Neural crest cell (in vitro differentiated cells): ENCODE results near the gene SYT8. TPM values are rescaled to one million over a fixed set of nuclear protein-coding genes. Genes with fewer than 3 reads are reported as not detected.

Experiments used
- DNase-seq: peaks from one replicate; pipeline ENCODE4 v3.0.0; 2021; ENCODE audit warnings: low read depth, mixed read lengths, low spot score
- H3K27ac Mint-ChIP-seq: one replicate; pipeline ENCODE4 v1.8.0; 2021; ENCODE audit warnings: mild to moderate bottlenecking, mixed read lengths; ENCODE audit not compliant: unreplicated experiment
- H3K27me3 Mint-ChIP-seq: 2 replicates; pipeline ENCODE4 v1.8.0; 2021; ENCODE audit warnings: low read depth, mild to moderate bottlenecking, mixed read lengths
- H3K36me3 Mint-ChIP-seq: 2 replicates; pipeline ENCODE4 v1.8.0; 2021; ENCODE audit warnings: low read depth, mild to moderate bottlenecking, mixed read lengths
- H3K4me1 Mint-ChIP-seq: 2 replicates; pipeline ENCODE4 v1.8.0; 2021; ENCODE audit warnings: mixed read lengths
- H3K4me3 Mint-ChIP-seq: one replicate; pipeline ENCODE4 v1.8.0; 2021; ENCODE audit warnings: mild to moderate bottlenecking, mixed read lengths
- H3K9me3 Mint-ChIP-seq: 2 replicates; pipeline ENCODE4 v1.8.0; 2021; ENCODE audit warnings: mixed read lengths
- CTCF ChIP-seq: fragments of 200-600 bp; sonication (generic); conservative IDR thresholded peaks from 2 replicates; pipeline ENCODE4 v1.5.0; 2021; ENCODE audit warnings: antibody characterized with exemption, mild to moderate bottlenecking
- total RNA-seq: library from RNA; stranded (reverse); gene quantifications from 2 replicates; pipeline ENCODE4 v1.2.1, GENCODE V29; 2021

The SYT8 gene
- total RNA-seq, 1 donor from 2014 or later = not detected

GRCh38 chr11:1843796-1844195 is 9.0 kb downstream of the SYT8 start:
- Mint-ChIP-seq H3K9me3 (no peaks in the 10 kb centered on the region), H3K4me3 (no peak overlapping the region), H3K27ac (no peak overlapping the region), H3K36me3 (no peaks in the 10 kb centered on the region), H3K27me3 (no peaks in the 10 kb centered on the region), H3K4me1 (peaks cover 9% of the 10 kb centered on the region)
- TF ChIP-seq CTCF = no peak
- no peak for DNase-seq

DNA sequence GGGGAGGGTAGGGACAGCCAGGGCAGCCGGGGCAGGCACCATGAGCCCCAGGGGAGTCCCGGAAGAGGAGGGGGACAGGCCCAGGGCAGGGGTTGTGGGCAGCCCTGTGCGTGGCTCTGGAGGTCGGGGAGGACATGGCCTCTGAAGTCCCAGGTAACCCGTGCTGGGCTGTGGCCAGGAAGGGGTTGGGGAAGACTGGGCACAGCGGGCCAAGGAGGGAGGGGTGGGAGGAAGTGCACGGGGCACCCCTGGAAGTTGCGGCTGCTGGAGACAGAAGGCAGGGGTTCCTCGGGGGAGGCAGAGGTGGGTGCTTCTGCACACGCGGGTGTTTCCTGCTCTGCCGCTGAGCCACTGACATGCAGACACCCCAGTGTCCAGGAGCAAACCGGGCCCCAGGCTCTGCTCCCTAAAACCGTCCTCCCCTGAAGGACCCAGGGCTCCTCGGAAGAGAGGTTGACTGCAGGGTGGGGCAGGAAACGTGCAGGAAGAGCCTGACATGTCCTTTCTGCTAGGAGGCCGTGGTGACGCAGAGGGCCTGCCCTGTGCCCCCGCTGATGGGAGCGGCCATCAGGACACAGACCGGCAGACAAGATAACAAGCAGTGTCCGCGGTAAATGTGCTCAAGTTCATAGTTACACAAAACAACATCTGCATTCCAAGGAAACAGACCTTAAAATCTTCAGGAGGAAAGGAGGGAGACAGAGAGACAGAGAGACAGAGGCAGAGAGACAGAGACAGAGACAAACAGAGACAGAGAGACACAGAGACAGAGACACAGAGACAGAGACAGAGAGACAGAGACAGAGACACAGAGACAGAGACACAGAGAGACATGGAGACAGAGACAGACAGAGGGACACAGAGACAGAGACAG is 9.7 kb downstream of the SYT8 start:
- Mint-ChIP-seq H3K27ac (no peak overlapping the region), H3K4me1 (peaks cover 9% of the 10 kb centered on the region), H3K36me3 (no peaks in the 10 kb centered on the region), H3K4me3 (no peak overlapping the region), H3K9me3 (no peaks in the 10 kb centered on the region), H3K27me3 (no peaks in the 10 kb centered on the region)
- no peak for DNase-seq
- no peak for TF ChIP-seq CTCF

GRCh38 chr11:1845095-1845429 is 10.3 kb downstream of the SYT8 start:
- Mint-ChIP-seq H3K4me3 (no peak overlapping the region), H3K9me3 (no peaks in the 10 kb centered on the region), H3K36me3 (no peaks in the 10 kb centered on the region), H3K27ac (peak overlapping the region; percentile 13), H3K27me3 (no peaks in the 10 kb centered on the region), H3K4me1 (peaks cover 9% of the 10 kb centered on the region)
- TF ChIP-seq CTCF = no peak
- DNase-seq = no peak

DNA sequence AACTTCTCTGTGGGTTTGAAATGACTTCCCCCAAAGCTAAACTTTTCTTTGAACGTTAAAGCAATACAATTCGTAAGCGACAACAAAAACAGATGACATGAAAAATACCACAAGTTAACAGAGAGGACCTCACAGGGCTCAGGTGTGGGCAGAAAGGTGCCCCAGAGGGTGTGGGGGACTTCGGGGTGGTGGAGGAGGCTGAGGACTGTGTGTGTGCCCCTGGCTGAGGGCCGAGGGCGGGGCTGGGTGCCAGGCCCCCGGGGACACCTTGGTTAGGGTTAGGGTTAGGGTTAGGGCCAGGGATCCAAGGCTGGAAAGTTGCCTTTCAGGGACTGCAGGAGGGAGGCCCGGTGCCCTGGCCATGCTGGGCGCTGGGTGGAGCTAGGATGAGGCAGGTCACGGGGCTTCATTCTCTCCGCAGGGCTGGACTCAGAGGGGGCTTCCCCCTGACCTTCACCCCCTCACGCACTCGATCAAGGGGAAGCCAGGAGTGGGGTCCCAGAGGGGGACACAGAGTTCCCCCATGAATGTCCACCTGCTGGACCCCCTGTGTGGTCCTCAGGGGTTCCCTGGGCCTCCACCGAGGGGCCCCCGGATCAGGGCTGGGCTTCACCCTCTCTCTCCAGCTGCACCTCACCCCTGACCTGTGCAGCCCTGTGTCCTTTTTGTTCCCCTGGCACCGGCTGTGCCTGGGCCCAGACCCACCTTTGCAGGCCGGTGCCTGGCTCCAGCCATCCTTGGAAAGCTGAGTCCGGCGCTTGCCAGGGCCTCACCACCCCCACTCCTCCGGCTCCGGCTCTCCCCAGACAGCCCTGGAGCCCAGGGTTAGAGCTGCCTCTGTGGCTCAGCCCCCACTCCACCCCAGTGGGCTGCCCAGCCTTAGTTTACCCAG is 11.0 kb downstream of the SYT8 start:
- Mint-ChIP-seq H3K36me3 (no peaks in the 10 kb centered on the region), H3K27ac (no peak overlapping the region), H3K9me3 (no peaks in the 10 kb centered on the region), H3K4me3 (no peak overlapping the region), H3K4me1 (peaks cover 9% of the 10 kb centered on the region), H3K27me3 (no peaks in the 10 kb centered on the region)
- TF ChIP-seq CTCF = no peak
- no peak for DNase-seq

DNA sequence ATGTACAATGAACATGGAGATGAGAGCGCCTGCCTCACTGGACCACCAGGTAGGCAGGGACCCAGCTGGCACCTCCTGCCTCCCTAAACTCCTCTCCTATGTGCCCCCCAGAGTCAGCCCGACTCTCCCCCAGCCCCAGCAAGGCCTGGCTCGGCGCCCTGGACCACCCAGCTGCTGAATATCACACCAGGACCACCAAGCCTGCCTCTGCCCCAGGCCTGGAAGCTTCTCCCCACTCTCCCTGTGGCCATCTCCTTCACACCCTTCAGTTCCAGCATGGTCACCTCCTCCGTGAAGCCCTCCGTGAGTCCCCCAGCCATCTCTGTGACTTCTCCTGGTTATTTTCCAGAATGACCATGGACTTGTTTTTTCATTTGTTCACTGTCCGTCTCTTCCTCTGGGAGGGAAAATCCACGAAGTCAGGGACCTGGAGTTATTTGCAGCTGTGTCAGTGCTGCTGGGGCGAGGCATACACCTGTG is 11.7 kb downstream of the SYT8 start:
- Mint-ChIP-seq H3K36me3 (no peaks in the 10 kb centered on the region), H3K27ac (peak overlapping the region; percentile 29), H3K27me3 (no peaks in the 10 kb centered on the region), H3K4me3 (no peak overlapping the region), H3K9me3 (no peaks in the 10 kb centered on the region), H3K4me1 (peaks cover 9% of the 10 kb centered on the region)
- TF ChIP-seq CTCF = no peak
- no peak for DNase-seq
